Measurements from ENCODE around the gene C1orf74.

DNA sequence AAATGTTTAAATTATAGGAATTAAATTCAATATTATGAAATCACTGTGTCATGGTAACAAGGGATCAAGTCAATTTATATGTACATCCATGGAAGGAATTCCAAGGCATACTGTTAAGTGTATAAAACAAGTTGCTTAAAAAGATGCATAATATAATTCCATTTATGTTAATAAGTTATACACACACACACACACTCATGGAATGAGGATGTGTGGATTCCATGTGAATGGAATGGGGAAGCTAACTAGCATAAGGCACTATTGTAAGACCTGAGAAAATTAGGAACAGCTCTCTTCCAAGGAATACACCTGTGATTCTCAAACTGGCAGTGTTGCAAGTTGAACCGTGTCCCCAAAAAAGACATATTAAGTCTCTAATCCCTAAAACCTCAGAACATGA, 46.1 kb downstream of the C1orf74 start:
- TF ChIP-seq, protein P1, sequence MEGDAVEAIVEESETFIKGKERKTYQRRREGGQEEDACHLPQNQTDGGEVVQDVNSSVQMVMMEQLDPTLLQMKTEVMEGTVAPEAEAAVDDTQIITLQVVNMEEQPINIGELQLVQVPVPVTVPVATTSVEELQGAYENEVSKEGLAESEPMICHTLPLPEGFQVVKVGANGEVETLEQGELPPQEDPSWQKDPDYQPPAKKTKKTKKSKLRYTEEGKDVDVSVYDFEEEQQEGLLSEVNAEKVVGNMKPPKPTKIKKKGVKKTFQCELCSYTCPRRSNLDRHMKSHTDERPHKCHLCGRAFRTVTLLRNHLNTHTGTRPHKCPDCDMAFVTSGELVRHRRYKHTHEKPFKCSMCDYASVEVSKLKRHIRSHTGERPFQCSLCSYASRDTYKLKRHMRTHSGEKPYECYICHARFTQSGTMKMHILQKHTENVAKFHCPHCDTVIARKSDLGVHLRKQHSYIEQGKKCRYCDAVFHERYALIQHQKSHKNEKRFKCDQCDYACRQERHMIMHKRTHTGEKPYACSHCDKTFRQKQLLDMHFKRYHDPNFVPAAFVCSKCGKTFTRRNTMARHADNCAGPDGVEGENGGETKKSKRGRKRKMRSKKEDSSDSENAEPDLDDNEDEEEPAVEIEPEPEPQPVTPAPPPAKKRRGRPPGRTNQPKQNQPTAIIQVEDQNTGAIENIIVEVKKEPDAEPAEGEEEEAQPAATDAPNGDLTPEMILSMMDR (IDR thresholded peaks at IDR 0.05; ENCODE audit: extremely low read depth in 1 of 2, insufficient read depth in 1 of 2, low read depth in 1 of 2, low read length in 2 of 2), result no peak
- TF ChIP-seq JUN (IDR thresholded peaks at IDR 0.05; ENCODE audit: borderline replicate concordance, insufficient read depth, insufficient read length, low read depth), result no peak
- TF ChIP-seq POLR2AphosphoS5 (IDR thresholded peaks at IDR 0.05; ENCODE audit: insufficient read depth, low read depth, low read length), result no peak
- TF ChIP-seq, protein P2, sequence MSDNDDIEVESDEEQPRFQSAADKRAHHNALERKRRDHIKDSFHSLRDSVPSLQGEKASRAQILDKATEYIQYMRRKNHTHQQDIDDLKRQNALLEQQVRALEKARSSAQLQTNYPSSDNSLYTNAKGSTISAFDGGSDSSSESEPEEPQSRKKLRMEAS (IDR thresholded peaks at IDR 0.05; ENCODE audit: insufficient read depth, insufficient read length), result no peak
